Activated CD4-positive, CD25-positive, alpha-beta regulatory T cell (primary cell): ENCODE results near the gene LAMTOR5.
"Not testable (repeated sequence)": the region's sequence is repeated elsewhere in the genome, so short reads cannot be mapped to it uniquely, and the experiment has no call there.

ENCODE experiments used
- DNase-seq, 4 experiments: peaks; one replicate each; lab custom pipeline; 2025; lab: John Stamatoyannopoulos, UW

The LAMTOR5 gene

GRCh38 chr1:110407260-110408210 lies at the start of gene LAMTOR5:
Gene LAMTOR5, minus strand, starts transcription at chr1:110407694. Its CDS starts 74 bp downstream, at chr1:110407620.
- peak; percentile 73 to 84 (median 78) for DNase-seq

DNA sequence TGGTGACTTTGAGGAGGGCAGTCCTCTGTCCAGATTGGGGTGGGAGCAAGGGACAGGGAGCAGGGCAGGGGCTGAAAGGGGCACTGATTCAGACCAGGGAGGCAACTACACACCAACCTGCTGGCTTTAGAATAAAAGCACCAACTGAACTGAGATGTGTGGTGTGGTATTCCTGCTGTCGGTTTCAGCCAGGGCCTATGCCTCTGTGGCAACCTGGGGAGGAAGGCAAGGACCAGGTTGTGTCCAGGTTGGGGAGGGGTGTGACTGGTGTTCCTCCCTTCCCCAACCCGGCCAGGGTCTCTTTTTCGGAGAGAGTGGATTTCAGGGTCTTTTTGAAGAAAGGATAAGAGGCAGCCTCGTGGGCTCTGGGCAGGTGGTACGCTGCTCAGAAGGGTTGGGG lies 49.7 kb upstream of the LAMTOR5 start:
- no peak for DNase-seq

- DNase-seq: no peak
Measured at GRCh38 chr1:110455151-110455550, 47.7 kb upstream of the LAMTOR5 start.

DNA sequence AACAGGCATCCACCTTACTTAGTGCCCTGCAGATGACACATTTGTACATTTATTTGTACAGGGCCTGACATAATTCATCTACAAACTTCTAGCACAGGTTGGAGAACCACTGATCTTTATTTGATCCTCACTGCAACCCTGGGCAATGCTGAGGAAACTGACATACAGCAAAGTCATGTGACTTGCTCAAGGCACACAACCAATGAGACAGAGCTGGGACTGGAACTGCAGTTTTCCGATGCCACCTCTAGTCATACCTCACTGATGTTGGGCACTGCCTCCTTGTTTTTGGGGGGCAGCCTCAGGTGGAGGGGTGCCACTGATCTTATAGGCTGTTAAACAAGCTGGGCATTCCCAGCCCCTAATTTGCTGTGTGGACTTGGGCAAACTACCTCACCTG lies 46.8 kb upstream of the LAMTOR5 start:
- DNase-seq: no peak

DNA sequence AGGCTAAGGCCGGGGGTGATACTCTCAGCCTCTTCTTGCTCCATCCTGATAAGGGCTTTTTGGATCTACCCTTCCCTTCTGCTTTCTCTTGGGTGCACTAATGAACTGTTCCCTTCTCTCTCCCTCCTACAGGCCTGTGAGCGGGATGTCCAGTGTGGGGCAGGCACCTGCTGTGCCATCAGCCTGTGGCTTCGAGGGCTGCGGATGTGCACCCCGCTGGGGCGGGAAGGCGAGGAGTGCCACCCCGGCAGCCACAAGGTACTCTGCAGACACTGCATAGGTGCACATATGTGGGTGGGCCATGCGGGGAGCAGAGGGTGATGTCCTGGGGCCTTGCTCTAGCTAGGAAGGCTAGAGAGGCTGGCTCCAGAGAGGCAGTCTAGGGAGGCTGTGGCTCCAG lies 46.3 kb upstream of the LAMTOR5 start:
- DNase-seq: no peak

- DNase-seq: no peak
Measured at GRCh38 chr1:110452330-110452729, 44.8 kb upstream of the LAMTOR5 start.

DNA sequence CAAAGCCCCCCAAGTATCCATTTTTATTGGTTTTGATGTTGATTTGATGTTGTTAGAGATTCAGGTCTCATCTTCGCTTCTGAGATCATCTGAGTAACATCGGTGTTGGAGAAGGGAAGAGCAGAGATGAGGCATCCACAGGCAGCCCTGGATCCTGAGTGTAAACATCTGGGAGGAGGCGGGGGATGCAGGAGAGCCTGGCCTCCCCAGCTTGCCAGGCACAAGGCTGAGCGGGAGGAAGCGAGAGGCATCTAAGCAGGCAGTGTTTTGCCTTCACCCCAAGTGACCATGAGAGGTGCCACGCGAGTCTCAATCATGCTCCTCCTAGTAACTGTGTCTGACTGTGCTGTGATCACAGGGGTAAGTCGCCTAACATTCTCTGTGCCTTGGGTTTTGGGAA lies 43.4 kb upstream of the LAMTOR5 start, which contains the start of gene PROK1:
Gene PROK1 (plus strand): TSS at position 221 of the 400 bp plus-strand sequence. CDS start 68 bp downstream, at position 289.
- DNase-seq: no peak

GRCh38 chr1:110449661-110450651 lies 42.5 kb upstream of the LAMTOR5 start:
- DNase-seq: no peak

GRCh38 chr1:110444561-110444960 lies 37.1 kb upstream of the LAMTOR5 start:
- no peak for DNase-seq

GRCh38 chr1:110443451-110443850 lies 36.0 kb upstream of the LAMTOR5 start:
- DNase-seq: no peak

- no peak for DNase-seq
Measured at GRCh38 chr1:110441888-110442287, 34.4 kb upstream of the LAMTOR5 start.

- no peak for DNase-seq
Measured at GRCh38 chr1:110440877-110441276, 33.4 kb upstream of the LAMTOR5 start.

- DNase-seq: not testable (repeated sequence)
Measured at GRCh38 chr1:110439873-110440272, 32.4 kb upstream of the LAMTOR5 start.

DNA sequence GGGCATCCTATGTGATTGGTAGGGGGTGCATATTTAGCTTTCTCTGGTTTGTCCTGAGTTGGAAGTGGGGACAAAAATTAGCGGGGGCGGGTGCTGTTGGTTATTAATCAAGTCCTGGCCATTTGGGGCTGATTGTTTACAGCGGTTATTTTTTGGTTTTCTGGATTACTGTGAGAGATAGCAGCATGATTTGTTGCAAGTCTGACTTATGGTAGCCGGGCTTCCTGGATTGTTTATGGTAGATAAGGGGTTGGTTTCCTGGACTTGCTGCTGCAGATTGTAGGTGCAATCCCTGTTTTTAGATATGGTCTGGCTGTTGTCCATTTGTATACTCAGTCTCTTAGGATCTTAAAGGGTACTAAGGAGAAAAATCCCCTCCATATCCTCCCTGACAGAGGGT lies 31.4 kb upstream of the LAMTOR5 start:
- no peak for DNase-seq

DNA sequence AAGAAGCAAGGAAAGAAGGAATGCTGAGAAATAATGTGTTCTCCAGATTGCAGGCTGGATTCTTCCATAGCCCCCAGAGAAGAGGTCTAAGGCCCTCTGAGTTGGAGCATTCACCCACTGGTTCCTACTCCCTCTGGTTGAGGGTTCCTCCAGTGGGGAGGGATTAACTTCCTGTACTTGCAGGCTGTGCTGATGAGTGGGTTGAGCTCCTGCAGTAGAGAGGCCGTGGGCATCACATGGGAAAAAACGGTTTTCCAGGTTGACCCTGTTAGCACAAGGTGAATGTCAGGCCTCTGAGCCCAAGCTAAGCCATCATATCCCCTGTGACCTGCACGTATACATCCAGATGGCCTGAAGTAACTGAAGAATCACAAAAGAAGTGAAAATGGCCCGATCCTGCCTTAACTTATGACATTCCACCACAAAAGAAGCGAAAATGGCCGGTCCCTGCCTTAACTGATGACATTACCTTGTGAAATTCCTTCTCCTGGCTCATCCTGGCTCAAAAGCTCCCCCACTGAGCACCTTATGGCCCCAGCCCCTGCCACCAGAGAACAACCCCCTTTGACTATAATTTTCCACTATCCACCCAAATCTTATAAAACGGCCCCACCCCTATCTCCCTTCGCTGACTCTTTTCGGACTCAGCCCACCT lies 30.3 kb upstream of the LAMTOR5 start:
- DNase-seq: not testable (repeated sequence)

- no peak for DNase-seq
Measured at GRCh38 chr1:110436635-110437034, 29.1 kb upstream of the LAMTOR5 start.

DNA sequence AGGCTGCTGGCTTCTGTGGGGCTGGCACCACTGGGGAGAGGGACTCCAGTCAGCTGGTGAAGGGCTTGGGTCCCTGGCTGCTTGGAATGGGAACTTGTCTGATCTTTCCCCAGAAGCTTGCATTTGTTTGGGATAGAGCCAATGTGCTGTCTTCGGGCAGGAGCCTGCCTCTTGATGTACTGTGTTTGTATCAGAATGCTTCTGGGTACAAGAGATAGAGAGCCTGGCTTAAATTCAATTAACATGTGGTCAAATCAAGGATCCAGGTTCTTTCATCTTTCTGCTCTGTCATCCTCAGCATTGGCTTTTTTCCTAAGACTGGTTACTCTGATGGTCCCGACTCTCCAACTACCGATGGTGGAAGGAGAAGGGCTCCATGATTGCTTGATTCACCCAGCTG lies 27.5 kb upstream of the LAMTOR5 start:
- DNase-seq: no peak

GRCh38 chr1:110433803-110434202 lies 26.3 kb upstream of the LAMTOR5 start:
- no peak for DNase-seq

- no peak for DNase-seq
Measured at GRCh38 chr1:110433213-110433612, 25.7 kb upstream of the LAMTOR5 start.

DNA sequence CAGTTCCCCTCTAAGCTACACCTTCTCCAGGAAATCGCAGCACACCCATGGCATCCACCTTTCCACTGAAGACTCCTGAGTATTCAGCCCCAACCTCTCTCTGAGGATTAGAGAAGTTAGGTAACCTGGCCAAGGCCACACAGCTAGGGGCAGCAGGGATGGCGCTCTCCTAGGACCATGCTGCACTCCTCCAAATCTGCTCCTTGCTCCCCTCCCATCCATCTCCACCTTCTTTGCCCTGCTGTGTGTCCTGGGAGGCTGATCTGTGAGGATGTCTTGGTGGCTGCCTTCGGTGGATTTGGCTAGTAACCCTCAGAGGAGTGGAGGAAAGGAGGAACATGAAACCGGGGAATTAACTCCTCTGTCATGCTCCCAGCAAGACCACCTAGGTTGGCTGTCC lies 23.4 kb upstream of the LAMTOR5 start:
- DNase-seq: no peak

GRCh38 chr1:110430366-110430765 lies 22.9 kb upstream of the LAMTOR5 start:
- DNase-seq: no peak

DNA sequence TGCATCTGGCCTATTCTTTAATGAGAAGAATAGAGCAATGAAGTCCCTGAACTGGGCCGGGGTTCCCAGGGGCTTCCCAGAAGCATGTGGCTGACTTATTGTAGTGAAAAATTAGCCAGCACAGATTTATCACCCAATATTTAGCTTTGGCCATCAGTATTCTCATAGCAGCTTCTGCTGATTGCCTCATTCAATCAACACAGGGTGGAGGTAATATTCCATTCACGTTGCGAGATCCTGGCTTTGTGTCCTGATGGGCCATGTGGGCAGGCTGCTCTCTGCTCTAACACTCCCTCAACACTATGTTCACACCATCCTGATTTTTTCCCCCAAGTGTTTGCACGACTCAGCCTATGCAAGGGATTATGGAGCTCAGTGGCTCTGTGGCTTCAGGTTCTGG lies 21.5 kb upstream of the LAMTOR5 start:
- no peak for DNase-seq
